ENCODE data around the gene EPB41L3.
"Not testable (repeated sequence)": the region's sequence is repeated elsewhere in the genome, so short reads cannot be mapped to it uniquely, and the experiment has no call there.

Gene EPB41L3

GRCh38 chr18:5543773-5544389 lies at the start of gene EPB41L3:
TSS of gene EPB41L3 (minus strand) at chr18:5543997. CDS start at chr18:5489183, 54,814 bp downstream.
- Mint-ChIP-seq H3K9me3 (no peaks in the 10 kb centered on the region), H3K4me3 (peak within 1 kb of the TSS; percentile 32), H3K36me3 (ENCODE audit: insufficient read depth) (no peaks in the 10 kb centered on the region), H3K27me3 (peaks cover 57% of the 10 kb centered on the region), H3K27ac (ENCODE audit: low read depth) (no peak within 1 kb of the TSS), H3K4me1 (no peaks in the 10 kb centered on the region)
- DNase-seq (ENCODE audit: low spot score in 2 of 2): no peak
- ATAC-seq (replicated peaks; ENCODE audit: extremely low read depth, poor library complexity, severe bottlenecking): no peak

GRCh38 chr18:5588529-5588928 lies 44.7 kb upstream of the EPB41L3 start:
- no peak overlapping the region for H3K4me3 Mint-ChIP-seq
- DNase-seq (ENCODE audit: low spot score in 2 of 2) (no peak), ATAC-seq (replicated peaks; ENCODE audit: extremely low read depth, poor library complexity, severe bottlenecking) (no peak)
- peaks cover 10% of the 10 kb centered on the region for H3K9me3 Mint-ChIP-seq
- no peaks in the 10 kb centered on the region for H3K36me3 Mint-ChIP-seq (ENCODE audit: insufficient read depth)
- H3K4me1 Mint-ChIP-seq: no peaks in the 10 kb centered on the region
- no peak overlapping the region for H3K27ac Mint-ChIP-seq (ENCODE audit: low read depth)
- no peaks in the 10 kb centered on the region for H3K27me3 Mint-ChIP-seq

- H3K4me1 Mint-ChIP-seq: no peaks in the 10 kb centered on the region
- no peaks in the 10 kb centered on the region for H3K27me3 Mint-ChIP-seq
- ATAC-seq (replicated peaks; ENCODE audit: extremely low read depth, poor library complexity, severe bottlenecking) (no peak), DNase-seq (ENCODE audit: low spot score in 2 of 2) (no peak)
- H3K27ac Mint-ChIP-seq (ENCODE audit: low read depth): no peak overlapping the region
- H3K36me3 Mint-ChIP-seq (ENCODE audit: insufficient read depth): no peaks in the 10 kb centered on the region
- peaks cover 3% of the 10 kb centered on the region for H3K9me3 Mint-ChIP-seq
- no peak overlapping the region for H3K4me3 Mint-ChIP-seq
Measured at GRCh38 chr18:5585653-5586052, 41.9 kb upstream of the EPB41L3 start.

GRCh38 chr18:5584746-5585417 lies 41.1 kb upstream of the EPB41L3 start:
- Mint-ChIP-seq H3K27me3 (no peaks in the 10 kb centered on the region), H3K27ac (ENCODE audit: low read depth) (no peak overlapping the region), H3K36me3 (ENCODE audit: insufficient read depth) (no peaks in the 10 kb centered on the region), H3K4me3 (no peak overlapping the region), H3K4me1 (no peaks in the 10 kb centered on the region), H3K9me3 (no peaks in the 10 kb centered on the region)
- no peak for DNase-seq (ENCODE audit: low spot score in 2 of 2)
- ATAC-seq (replicated peaks; ENCODE audit: extremely low read depth, poor library complexity, severe bottlenecking): no peak

GRCh38 chr18:5582849-5583681 lies 39.3 kb upstream of the EPB41L3 start:
- H3K36me3 Mint-ChIP-seq (ENCODE audit: insufficient read depth): no peaks in the 10 kb centered on the region
- H3K9me3 Mint-ChIP-seq: no peaks in the 10 kb centered on the region
- DNase-seq (ENCODE audit: low spot score in 2 of 2) (no peak), ATAC-seq (replicated peaks; ENCODE audit: extremely low read depth, poor library complexity, severe bottlenecking) (peak; percentile 14)
- no peak overlapping the region for H3K4me3 Mint-ChIP-seq
- H3K27me3 Mint-ChIP-seq: no peaks in the 10 kb centered on the region
- H3K4me1 Mint-ChIP-seq: no peaks in the 10 kb centered on the region
- H3K27ac Mint-ChIP-seq (ENCODE audit: low read depth): no peak overlapping the region

GRCh38 chr18:5582076-5582475 lies 38.3 kb upstream of the EPB41L3 start:
- H3K27me3 Mint-ChIP-seq: peaks cover 2% of the 10 kb centered on the region
- no peak overlapping the region for H3K4me3 Mint-ChIP-seq
- H3K4me1 Mint-ChIP-seq: no peaks in the 10 kb centered on the region
- H3K27ac Mint-ChIP-seq (ENCODE audit: low read depth): no peak overlapping the region
- H3K36me3 Mint-ChIP-seq (ENCODE audit: insufficient read depth): no peaks in the 10 kb centered on the region
- no peak for ATAC-seq (replicated peaks; ENCODE audit: extremely low read depth, poor library complexity, severe bottlenecking)
- no peak for DNase-seq (ENCODE audit: low spot score in 2 of 2)
- no peaks in the 10 kb centered on the region for H3K9me3 Mint-ChIP-seq

GRCh38 chr18:5574843-5575242 lies 31.0 kb upstream of the EPB41L3 start:
- H3K4me3 Mint-ChIP-seq: no peak overlapping the region
- H3K27me3 Mint-ChIP-seq: peaks cover 25% of the 10 kb centered on the region
- H3K27ac Mint-ChIP-seq (ENCODE audit: low read depth): no peak overlapping the region
- peaks cover 1% of the 10 kb centered on the region for H3K36me3 Mint-ChIP-seq (ENCODE audit: insufficient read depth)
- H3K9me3 Mint-ChIP-seq: no peaks in the 10 kb centered on the region
- ATAC-seq (replicated peaks; ENCODE audit: extremely low read depth, poor library complexity, severe bottlenecking) (no peak), DNase-seq (ENCODE audit: low spot score in 2 of 2) (no peak)
- no peaks in the 10 kb centered on the region for H3K4me1 Mint-ChIP-seq

- DNase-seq (ENCODE audit: low spot score in 2 of 2) (no peak), ATAC-seq (replicated peaks; ENCODE audit: extremely low read depth, poor library complexity, severe bottlenecking) (no peak)
- H3K36me3 Mint-ChIP-seq (ENCODE audit: insufficient read depth): peaks cover 1% of the 10 kb centered on the region
- H3K27ac Mint-ChIP-seq (ENCODE audit: low read depth): no peak overlapping the region
- H3K4me3 Mint-ChIP-seq: no peak overlapping the region
- peaks cover 5% of the 10 kb centered on the region for H3K9me3 Mint-ChIP-seq
- H3K27me3 Mint-ChIP-seq: peaks cover 20% of the 10 kb centered on the region
- no peaks in the 10 kb centered on the region for H3K4me1 Mint-ChIP-seq
Measured at GRCh38 chr18:5571666-5572065, 27.9 kb upstream of the EPB41L3 start.

- not testable (repeated sequence) for H3K9me3 Mint-ChIP-seq
Measured at GRCh38 chr18:5570613-5571012, 26.8 kb upstream of the EPB41L3 start.

GRCh38 chr18:5568416-5568815 lies 24.6 kb upstream of the EPB41L3 start:
- Mint-ChIP-seq H3K4me3 (no peak overlapping the region), H3K27me3 (no peaks in the 10 kb centered on the region), H3K4me1 (no peaks in the 10 kb centered on the region), H3K36me3 (ENCODE audit: insufficient read depth) (no peaks in the 10 kb centered on the region), H3K9me3 (peaks cover 5% of the 10 kb centered on the region), H3K27ac (ENCODE audit: low read depth) (no peak overlapping the region)
- ATAC-seq (replicated peaks; ENCODE audit: extremely low read depth, poor library complexity, severe bottlenecking): no peak
- no peak for DNase-seq (ENCODE audit: low spot score in 2 of 2)

More at GRCh38 chr18:5570613-5571012, 26.8 kb upstream of the EPB41L3 start:
- ATAC-seq (replicated peaks; ENCODE audit: extremely low read depth, poor library complexity, severe bottlenecking); DNase-seq (ENCODE audit: low spot score in 2 of 2); H3K36me3 Mint-ChIP-seq (ENCODE audit: insufficient read depth); H3K27ac Mint-ChIP-seq (ENCODE audit: low read depth); H3K4me1 Mint-ChIP-seq; H3K4me3 Mint-ChIP-seq: not testable (repeated sequence)
- peaks cover 15% of the 10 kb centered on the region for H3K27me3 Mint-ChIP-seq

GRCh38 chr18:5558851-5559250 lies 15.1 kb upstream of the EPB41L3 start:
- Mint-ChIP-seq H3K36me3 (ENCODE audit: insufficient read depth) (no peaks in the 10 kb centered on the region), H3K27ac (ENCODE audit: low read depth) (no peak overlapping the region)

GRCh38 chr18:5556310-5556974 lies 12.6 kb upstream of the EPB41L3 start:
- no peak overlapping the region for H3K27ac Mint-ChIP-seq (ENCODE audit: low read depth)
- DNase-seq (ENCODE audit: low spot score in 2 of 2) (no peak), ATAC-seq (replicated peaks; ENCODE audit: extremely low read depth, poor library complexity, severe bottlenecking) (no peak)
- H3K4me3 Mint-ChIP-seq: no peak overlapping the region
- peaks cover 19% of the 10 kb centered on the region for H3K27me3 Mint-ChIP-seq
- no peaks in the 10 kb centered on the region for H3K36me3 Mint-ChIP-seq (ENCODE audit: insufficient read depth)
- H3K9me3 Mint-ChIP-seq: peaks cover 5% of the 10 kb centered on the region
- no peaks in the 10 kb centered on the region for H3K4me1 Mint-ChIP-seq

More at GRCh38 chr18:5558851-5559250, 15.1 kb upstream of the EPB41L3 start:
- Mint-ChIP-seq H3K4me3 (no peak overlapping the region), H3K9me3 (peaks cover 5% of the 10 kb centered on the region), H3K27me3 (peaks cover 14% of the 10 kb centered on the region), H3K4me1 (no peaks in the 10 kb centered on the region)
- ATAC-seq (replicated peaks; ENCODE audit: extremely low read depth, poor library complexity, severe bottlenecking) (no peak), DNase-seq (ENCODE audit: low spot score in 2 of 2) (no peak)

Data from central memory CD8-positive, alpha-beta T cell (primary cell).